IPS-15b (cell line): Measurements from ENCODE around the gene GNG7.
"Not testable (repeated sequence)": the region's sequence is repeated elsewhere in the genome, so short reads cannot be mapped to it uniquely, and the experiment has no call there.

Experiments used
- H3K27me3 ChIP-seq: one replicate; pipeline ENCODE4 v1.6.1; 2013; ENCODE audit warnings: low read length; ENCODE audit not compliant: control insufficient read depth, insufficient read depth
- H3K36me3 ChIP-seq: one replicate; pipeline ENCODE4 v1.6.1; 2013; ENCODE audit warnings: low read length; ENCODE audit not compliant: control insufficient read depth, insufficient read depth
- H3K4me1 ChIP-seq: one replicate; pipeline ENCODE4 v1.6.1; 2013; ENCODE audit warnings: mild to moderate bottlenecking, low read length; ENCODE audit not compliant: control insufficient read depth, insufficient read depth
- H3K4me3 ChIP-seq: one replicate; pipeline ENCODE4 v1.5.1; 2013; ENCODE audit warnings: low read depth, low read length
- H3K9ac ChIP-seq: one replicate; pipeline ENCODE4 v1.6.1; 2013; ENCODE audit warnings: low read depth, mild to moderate bottlenecking, low read length
- H3K9me3 ChIP-seq: one replicate; pipeline ENCODE4 v1.6.1; 2013; ENCODE audit warnings: mild to moderate bottlenecking, low read length; ENCODE audit not compliant: control insufficient read depth, insufficient read depth

The GNG7 gene

GRCh38 chr19:2533072-2533425 is 169.4 kb downstream of the GNG7 start:
- Histone ChIP-seq H3K9ac (no peak overlapping the region), H3K27me3 (no peaks in the 10 kb centered on the region), H3K4me3 (no peak overlapping the region), H3K9me3 (no peaks in the 10 kb centered on the region), H3K36me3 (no peaks in the 10 kb centered on the region), H3K4me1 (peaks cover 2% of the 10 kb centered on the region)

DNA sequence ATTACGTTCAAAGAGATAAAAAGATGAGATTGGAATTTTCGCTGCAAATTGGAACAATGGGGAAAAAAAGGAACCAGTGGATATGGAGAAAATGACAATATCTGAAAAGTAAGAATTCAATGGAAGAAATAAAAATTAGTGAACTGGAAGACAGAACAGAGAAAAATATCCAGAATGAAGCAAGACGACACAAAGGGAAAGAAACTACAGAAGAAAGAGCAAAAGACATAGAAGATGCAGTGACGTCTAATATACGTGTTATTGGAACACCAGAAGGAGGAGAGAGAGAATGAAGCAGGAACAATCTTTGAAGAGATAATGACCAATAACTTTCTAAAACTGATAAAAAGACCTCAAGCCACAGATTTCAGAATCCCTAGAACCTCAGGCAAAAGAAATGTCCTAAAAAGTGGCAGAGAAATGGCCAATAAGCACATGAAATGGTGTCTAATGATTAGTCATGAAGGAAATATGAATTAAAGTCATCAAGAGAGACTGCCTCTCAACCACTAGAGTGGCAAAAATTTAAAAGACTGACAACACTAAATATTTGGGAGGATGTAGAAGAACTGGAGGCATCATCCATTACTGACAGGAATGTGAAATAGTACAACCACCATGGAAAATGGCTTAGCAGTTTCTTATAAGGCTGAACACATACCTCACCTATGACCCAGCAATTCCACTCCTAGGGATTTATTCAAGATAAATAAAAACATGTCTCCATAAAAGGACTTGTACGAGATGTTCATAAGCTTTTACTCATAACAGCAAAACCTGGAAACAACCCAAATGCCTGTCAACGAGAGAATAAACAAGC is 170.0 kb downstream of the GNG7 start:
- H3K4me1 ChIP-seq, result peaks cover 2% of the 10 kb centered on the region

GRCh38 chr19:2529942-2530341 is 172.6 kb downstream of the GNG7 start:
- not testable (repeated sequence) for H3K36me3 ChIP-seq, H3K9me3 ChIP-seq, H3K4me3 ChIP-seq, H3K9ac ChIP-seq, H3K27me3 ChIP-seq, H3K4me1 ChIP-seq

More for the DNA sequence above, 170.0 kb downstream of the GNG7 start:
- no peak overlapping the region for H3K9ac ChIP-seq
- H3K36me3 ChIP-seq, result no peaks in the 10 kb centered on the region
- no peaks in the 10 kb centered on the region for H3K27me3 ChIP-seq
- no peak overlapping the region for H3K4me3 ChIP-seq
- no peaks in the 10 kb centered on the region for H3K9me3 ChIP-seq

GRCh38 chr19:2529473-2529918 is 173.0 kb downstream of the GNG7 start:
- Histone ChIP-seq H3K9ac (no peak overlapping the region), H3K9me3 (no peaks in the 10 kb centered on the region), H3K27me3 (no peaks in the 10 kb centered on the region), H3K4me3 (no peak overlapping the region), H3K4me1 (peaks cover 2% of the 10 kb centered on the region), H3K36me3 (no peaks in the 10 kb centered on the region)

GRCh38 chr19:2528675-2529101 is 173.8 kb downstream of the GNG7 start:
- Histone ChIP-seq H3K9ac (no peak overlapping the region), H3K36me3 (no peaks in the 10 kb centered on the region)

DNA sequence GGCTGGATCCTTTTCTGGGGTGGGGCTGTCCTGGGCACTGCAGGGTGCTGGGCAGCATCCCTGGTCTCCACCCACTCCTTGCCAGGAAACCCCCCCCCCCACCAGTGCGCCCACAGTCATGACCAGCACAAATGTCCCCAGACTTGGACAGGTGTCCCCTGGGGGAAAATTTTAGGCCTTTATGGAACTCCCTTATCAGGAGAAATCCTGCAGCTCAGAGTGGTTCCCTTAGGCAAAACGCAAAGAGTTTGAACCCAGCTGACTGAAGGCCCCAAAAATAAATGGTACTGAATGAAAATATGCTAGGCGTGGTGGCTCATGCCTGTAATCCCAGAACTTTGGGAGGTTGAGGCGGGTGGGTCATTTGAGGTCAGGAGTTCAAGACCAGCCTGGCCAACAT is 174.8 kb downstream of the GNG7 start:
- H3K4me3 ChIP-seq, result no peak overlapping the region
- H3K36me3 ChIP-seq, result no peaks in the 10 kb centered on the region
- no peaks in the 10 kb centered on the region for H3K27me3 ChIP-seq
- H3K4me1 ChIP-seq, result no peaks in the 10 kb centered on the region
- H3K9me3 ChIP-seq, result no peaks in the 10 kb centered on the region
- no peak overlapping the region for H3K9ac ChIP-seq

More at GRCh38 chr19:2528675-2529101, 173.8 kb downstream of the GNG7 start:
- Histone ChIP-seq H3K27me3 (no peaks in the 10 kb centered on the region), H3K9me3 (no peaks in the 10 kb centered on the region), H3K4me3 (no peak overlapping the region), H3K4me1 (no peaks in the 10 kb centered on the region)

DNA sequence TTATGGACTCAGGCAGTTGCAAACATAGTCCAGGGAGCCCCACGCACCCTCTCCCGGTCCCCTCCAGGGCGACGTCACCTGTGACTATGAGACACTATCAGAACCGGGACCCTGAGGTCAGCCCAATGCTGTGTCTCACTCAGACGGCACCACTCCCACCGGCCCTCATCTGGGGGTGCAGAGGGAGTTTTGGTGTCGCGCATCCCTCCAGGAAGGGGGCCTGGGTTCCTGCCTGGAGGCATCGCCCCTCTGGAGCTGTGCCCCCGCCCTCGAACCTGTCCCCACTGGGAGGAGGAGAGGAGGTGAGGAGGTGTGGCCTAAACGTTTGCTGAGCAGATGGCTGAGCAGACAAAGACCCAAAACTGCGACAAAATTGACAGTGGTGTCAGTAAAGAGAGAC is 175.3 kb downstream of the GNG7 start:
- no peaks in the 10 kb centered on the region for H3K9me3 ChIP-seq
- no peak overlapping the region for H3K4me3 ChIP-seq
- H3K36me3 ChIP-seq, result no peaks in the 10 kb centered on the region
- no peaks in the 10 kb centered on the region for H3K4me1 ChIP-seq
- H3K27me3 ChIP-seq, result no peaks in the 10 kb centered on the region
- H3K9ac ChIP-seq, result no peak overlapping the region

DNA sequence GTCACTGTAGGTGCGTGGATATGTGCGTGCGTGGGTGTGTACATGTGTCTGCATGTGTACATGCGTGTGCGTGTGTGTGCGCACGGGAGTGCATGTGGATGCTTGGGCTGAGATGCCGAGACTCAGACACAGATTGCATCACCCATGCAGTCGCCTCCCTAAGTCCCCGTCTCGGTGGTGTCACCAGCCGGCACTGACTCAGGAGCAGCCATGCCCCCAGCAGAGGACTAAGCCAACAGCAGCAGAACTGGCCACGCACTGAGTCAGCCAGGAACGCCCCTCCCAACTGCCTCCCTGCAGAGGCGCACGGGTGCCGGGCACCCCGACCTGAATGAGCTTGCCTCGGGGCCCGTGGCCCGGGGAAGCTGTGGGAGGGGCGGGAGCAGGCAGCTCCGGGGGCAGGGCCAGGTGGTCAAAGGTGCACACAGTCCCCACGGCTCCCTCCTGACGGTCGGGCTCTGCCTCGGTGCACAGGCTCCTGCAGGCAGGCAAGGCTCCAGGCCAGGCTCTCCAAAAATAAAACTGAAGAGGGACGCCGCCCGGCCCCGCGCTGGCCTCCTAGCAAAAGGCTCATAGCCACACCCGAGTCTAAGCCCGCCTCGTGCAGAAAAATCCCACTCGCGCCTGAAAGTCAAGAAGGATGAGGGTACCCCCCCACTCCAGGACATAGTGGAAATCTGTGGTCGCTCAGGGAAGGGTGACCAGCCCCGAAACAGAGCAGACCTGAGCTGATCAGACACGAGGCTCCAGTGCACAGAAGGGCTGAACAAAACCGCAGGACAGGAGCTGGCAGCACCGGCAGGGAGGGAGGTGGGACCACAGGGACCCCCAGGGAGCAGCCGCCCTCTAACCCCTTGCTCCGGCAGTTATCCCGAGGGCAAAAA is 177.4 kb downstream of the GNG7 start:
- Histone ChIP-seq H3K9me3 (no peaks in the 10 kb centered on the region), H3K27me3 (no peaks in the 10 kb centered on the region), H3K9ac (no peak overlapping the region), H3K36me3 (no peaks in the 10 kb centered on the region), H3K4me3 (no peak overlapping the region), H3K4me1 (no peaks in the 10 kb centered on the region)

GRCh38 chr19:2524361-2524839 is 178.1 kb downstream of the GNG7 start:
- Histone ChIP-seq H3K9ac (no peak overlapping the region), H3K27me3 (no peaks in the 10 kb centered on the region), H3K4me1 (no peaks in the 10 kb centered on the region), H3K36me3 (no peaks in the 10 kb centered on the region), H3K9me3 (no peaks in the 10 kb centered on the region), H3K4me3 (no peak overlapping the region)

DNA sequence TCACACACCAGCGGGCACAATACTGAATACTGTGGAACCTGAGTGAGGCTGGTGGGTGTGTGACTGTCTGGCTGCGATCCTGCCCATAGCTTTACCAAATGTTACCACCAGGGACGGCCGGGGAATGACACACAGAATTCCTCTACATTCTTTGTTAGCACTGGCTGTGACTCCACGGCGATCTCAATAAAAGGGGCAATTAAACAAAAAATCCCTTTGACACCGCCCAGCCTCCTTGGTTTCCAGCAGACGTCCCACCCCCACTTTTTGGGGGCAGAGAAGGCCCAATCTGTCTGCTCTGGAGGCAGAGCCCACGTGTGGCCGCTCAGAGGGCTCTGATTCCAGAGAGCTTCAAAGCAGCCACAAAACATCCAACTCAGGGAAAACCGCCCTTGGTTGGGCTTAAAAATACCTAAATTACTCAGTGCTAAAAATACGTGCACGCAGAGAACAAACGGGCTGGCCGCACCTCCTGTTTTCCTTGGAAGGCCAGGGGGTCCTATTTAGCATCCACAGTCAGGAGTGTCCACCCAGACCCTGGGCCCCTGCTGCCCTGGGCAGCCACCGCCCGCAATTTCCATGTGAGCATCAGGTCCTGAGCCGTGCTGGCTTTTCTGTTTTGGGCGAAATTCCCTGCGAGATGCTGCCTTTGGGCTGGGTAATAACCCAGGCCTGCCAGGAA is 178.7 kb downstream of the GNG7 start:
- H3K9ac ChIP-seq, result no peak overlapping the region
- H3K36me3 ChIP-seq, result no peaks in the 10 kb centered on the region
- H3K9me3 ChIP-seq, result no peaks in the 10 kb centered on the region
- H3K27me3 ChIP-seq, result no peaks in the 10 kb centered on the region
- no peak overlapping the region for H3K4me3 ChIP-seq
- no peaks in the 10 kb centered on the region for H3K4me1 ChIP-seq

DNA sequence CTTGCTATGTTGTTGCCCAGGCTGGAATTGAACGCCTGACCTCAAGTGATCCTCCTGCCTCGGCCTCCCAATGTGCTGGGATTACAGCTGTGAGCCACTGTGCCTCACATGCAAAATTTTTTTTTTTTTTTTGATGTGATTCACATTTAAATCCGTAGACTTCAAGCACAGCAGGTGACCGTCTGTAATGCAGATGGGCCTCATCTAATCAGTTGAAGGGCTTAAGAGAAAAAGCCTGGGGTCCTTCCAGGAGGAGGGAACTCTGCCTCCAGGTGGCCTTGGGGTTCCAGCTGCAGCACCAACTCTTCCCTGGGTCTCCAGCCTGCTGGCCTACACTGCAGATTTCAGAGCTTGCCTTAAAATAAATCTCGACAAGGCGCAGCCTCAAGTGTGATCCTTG is 183.0 kb downstream of the GNG7 start:
- Histone ChIP-seq H3K36me3 (no peaks in the 10 kb centered on the region), H3K4me1 (no peaks in the 10 kb centered on the region), H3K4me3 (no peak overlapping the region), H3K27me3 (no peaks in the 10 kb centered on the region), H3K9ac (no peak overlapping the region), H3K9me3 (no peaks in the 10 kb centered on the region)
